ENCODE data around the gene AIFM1. TPM values are rescaled to one million over a fixed set of nuclear protein-coding genes. Genes with fewer than 3 reads are reported as not detected.
A peak's percentile ranks its signal among the peaks of the same experiment; 100 is the strongest.

AIFM1 gene
- total RNA-seq, 2 experiments from 2014 or later: 35.9 to 37.4 TPM

DNA sequence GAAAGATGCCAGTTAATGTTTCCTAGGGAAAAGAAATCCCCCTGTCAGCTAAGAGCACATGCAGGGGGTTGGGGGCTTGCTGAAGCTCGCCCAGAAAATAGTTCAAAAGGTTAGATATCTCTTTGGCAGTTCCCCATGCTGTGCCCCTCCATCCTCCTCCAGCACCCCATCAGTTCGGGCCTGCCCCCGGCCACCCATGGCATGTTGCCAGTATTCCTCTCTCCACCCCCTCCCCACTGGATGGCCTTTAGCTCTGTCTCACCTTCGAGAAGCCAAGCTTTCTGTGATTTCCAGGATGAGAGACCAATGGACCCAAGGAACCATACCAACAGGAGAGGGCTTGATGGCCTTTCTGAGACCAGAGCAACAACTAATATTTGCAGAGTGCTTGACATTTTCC lies 11.3 kb upstream of the AIFM1 start:
- Mint-ChIP-seq H3K27me3 (no peaks in the 10 kb centered on the region), H3K9me3 (no peaks in the 10 kb centered on the region), H3K4me1 (peaks cover 36% of the 10 kb centered on the region), H3K27ac (peak overlapping the region; percentile 52), H3K4me3 (peak overlapping the region; percentile 55), H3K36me3 (peaks cover 20% of the 10 kb centered on the region)
- DNase-seq (no peak), ATAC-seq (ENCODE audit: low read depth) (no peak)
- POLR2A ChIA-PET: interaction anchor here (1.0 to 1.6 kb wide), 3 partner anchors 11 to 92 kb away, joined by 3 to 5 read pairs (median 5); partner anchors contain the start of gene AIFM1

- H3K27me3 Mint-ChIP-seq: no peaks in the 10 kb centered on the region
- H3K4me1 Mint-ChIP-seq: peaks cover 36% of the 10 kb centered on the region
- ATAC-seq (ENCODE audit: low read depth): no peak
- DNase-seq: no peak
- POLR2A ChIA-PET: interaction anchor here (1.6 kb wide), 1 partner anchor 11 kb away, joined by 5 read pairs; the partner anchor contains the start of gene AIFM1
- no peaks in the 10 kb centered on the region for H3K9me3 Mint-ChIP-seq
- peak overlapping the region; percentile 55 for H3K4me3 Mint-ChIP-seq
- H3K36me3 Mint-ChIP-seq: peaks cover 20% of the 10 kb centered on the region
- peak overlapping the region; percentile 76 for H3K27ac Mint-ChIP-seq
These were observed 10.7 kb upstream of the AIFM1 start for GRCh38 chrX:130176354-130176776.

DNA sequence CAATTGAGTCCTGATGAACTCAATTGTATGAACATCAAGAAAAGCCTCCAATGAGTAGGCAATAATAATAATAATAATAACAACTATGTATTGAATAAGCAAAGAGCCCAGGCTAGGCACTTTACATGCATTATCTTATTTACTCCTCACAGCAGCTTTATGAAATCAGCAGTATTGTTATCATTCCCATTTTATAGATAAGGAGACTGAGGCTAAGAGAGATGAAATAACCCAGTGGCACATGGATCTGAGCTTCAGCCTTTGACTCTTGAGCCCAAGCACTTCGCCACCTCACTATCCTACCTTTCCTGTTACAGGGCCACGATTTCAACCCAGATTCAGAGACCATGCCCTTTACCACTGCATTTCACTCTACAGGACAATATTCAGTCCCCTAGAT lies 9.3 kb upstream of the AIFM1 start:
- ATAC-seq (ENCODE audit: low read depth) (no peak), DNase-seq (no peak)
- Mint-ChIP-seq H3K4me1 (peaks cover 38% of the 10 kb centered on the region), H3K4me3 (peak overlapping the region; percentile 94), H3K36me3 (peaks cover 17% of the 10 kb centered on the region), H3K27me3 (no peaks in the 10 kb centered on the region), H3K27ac (peak overlapping the region; percentile 89), H3K9me3 (no peaks in the 10 kb centered on the region)
- POLR2A ChIA-PET: no interaction called here

GRCh38 chrX:130174045-130174704 lies 8.5 kb upstream of the AIFM1 start:
- Mint-ChIP-seq H3K36me3 (peaks cover 11% of the 10 kb centered on the region), H3K4me1 (peaks cover 31% of the 10 kb centered on the region), H3K4me3 (peak overlapping the region; percentile 94), H3K27me3 (no peaks in the 10 kb centered on the region), H3K27ac (peak overlapping the region; percentile 89), H3K9me3 (no peaks in the 10 kb centered on the region)
- no peak for ATAC-seq (ENCODE audit: low read depth)
- POLR2A ChIA-PET: interaction anchor here (0.9 to 1.2 kb wide), 4 partner anchors 7 to 13 kb away, joined by 3 to 5 read pairs (median 4); partner anchors contain the start of gene AIFM1
- DNase-seq: no peak

DNA sequence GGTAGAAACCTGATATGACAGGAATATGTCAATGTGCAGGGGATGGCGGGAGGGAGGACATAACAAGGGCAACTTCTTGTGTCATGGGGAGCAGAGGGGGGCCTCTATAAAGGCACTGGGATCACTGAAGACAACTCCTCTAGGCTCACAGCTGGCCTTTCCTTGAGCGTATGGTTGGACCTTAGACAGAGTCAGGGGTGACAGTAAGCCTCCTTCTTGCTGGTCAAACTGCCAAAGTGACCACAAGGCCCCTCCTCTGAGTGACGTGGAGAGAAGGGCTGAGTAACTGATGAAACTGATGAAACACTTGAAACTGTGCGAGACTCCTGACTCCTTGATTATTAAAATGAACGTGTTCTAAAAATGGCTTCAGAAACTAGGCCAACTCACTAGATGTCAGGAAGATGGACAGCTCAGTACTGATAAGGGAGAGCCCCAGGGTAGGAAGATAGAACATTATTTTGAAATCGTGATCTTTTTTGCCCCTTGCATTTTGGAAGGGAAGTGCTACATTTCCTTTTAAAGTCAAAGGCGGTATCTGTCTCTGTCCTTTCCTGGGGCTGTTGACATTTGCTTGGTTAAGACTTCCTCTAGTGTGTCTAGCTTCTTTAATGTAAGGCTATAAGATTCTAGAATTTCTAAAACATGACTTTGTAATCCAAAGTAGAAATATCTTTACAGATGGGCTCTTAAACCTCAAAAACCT lies 7.7 kb upstream of the AIFM1 start:
- Mint-ChIP-seq H3K27ac (peak overlapping the region; percentile 89), H3K9me3 (no peaks in the 10 kb centered on the region), H3K4me1 (peaks cover 31% of the 10 kb centered on the region), H3K27me3 (no peaks in the 10 kb centered on the region), H3K36me3 (peaks cover 9% of the 10 kb centered on the region), H3K4me3 (peak overlapping the region; percentile 94)
- POLR2A ChIA-PET: interaction anchor here (0.7 to 1.6 kb wide), 6 partner anchors 8 to 91 kb away, joined by 3 to 6 read pairs (median 4); partner anchors contain the start of gene AIFM1
- ATAC-seq (ENCODE audit: low read depth) (peak; percentile 13), DNase-seq (peak; percentile 49)

GRCh38 chrX:130172127-130172845 lies 6.6 kb upstream of the AIFM1 start:
- Mint-ChIP-seq H3K36me3 (no peaks in the 10 kb centered on the region), H3K27ac (peak overlapping the region; percentile 89), H3K9me3 (no peaks in the 10 kb centered on the region), H3K4me3 (peak overlapping the region; percentile 94), H3K27me3 (no peaks in the 10 kb centered on the region), H3K4me1 (peaks cover 23% of the 10 kb centered on the region)
- POLR2A ChIA-PET: interaction anchor here (0.7 to 3.0 kb wide), 6 partner anchors 10 to 89 kb away, joined by 3 to 40 read pairs (median 6); partner anchors contain the start of gene ELF4
- ATAC-seq (ENCODE audit: low read depth) (no peak), DNase-seq (peak; percentile 40)

DNA sequence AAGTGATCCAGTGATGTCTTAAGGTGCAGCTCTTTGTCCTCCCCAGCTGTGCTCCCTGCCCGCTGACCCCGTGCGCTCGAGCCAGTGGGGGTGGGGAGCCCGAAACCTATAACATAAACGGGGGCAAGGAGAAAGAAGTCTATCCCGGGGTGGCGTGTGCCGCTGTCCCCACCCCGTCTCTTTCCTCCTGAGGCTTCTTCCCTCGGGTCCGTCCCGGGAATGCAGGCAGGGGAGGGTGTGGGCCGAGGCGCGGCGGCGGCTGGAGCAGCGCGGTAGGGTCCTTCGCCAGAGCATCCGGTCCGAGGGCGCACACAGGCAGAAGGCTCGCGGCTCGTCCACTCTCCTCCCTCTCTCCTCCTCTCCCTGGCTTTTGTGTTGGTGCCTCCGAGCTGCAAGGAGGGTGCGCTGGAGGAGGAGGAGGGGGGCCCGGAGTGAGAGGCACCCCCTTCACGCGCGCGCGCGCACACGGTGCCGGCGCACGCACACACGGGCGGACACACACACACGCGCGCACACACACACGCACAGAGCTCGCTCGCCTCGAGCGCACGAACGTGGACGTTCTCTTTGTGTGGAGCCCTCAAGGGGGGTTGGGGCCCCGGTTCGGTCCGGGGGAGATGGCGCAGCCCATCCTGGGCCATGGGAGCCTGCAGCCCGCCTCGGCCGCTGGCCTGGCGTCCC lies 5.9 kb upstream of the AIFM1 start, which contains the start of gene RAB33A:
RAB33A (plus strand) TSS at position 517 of the 681 bp plus-strand sequence; CDS start at position 618, 101 bp downstream.
- DNase-seq: peak; percentile 64
- peak; percentile 19 for ATAC-seq (ENCODE audit: low read depth)
- peaks cover 25% of the 10 kb centered on the region for H3K4me1 Mint-ChIP-seq
- peak within 1 kb of the TSS; percentile 89 for H3K27ac Mint-ChIP-seq
- H3K36me3 Mint-ChIP-seq: no peaks in the 10 kb centered on the region
- POLR2A ChIA-PET: interaction anchor here (0.7 to 3.0 kb wide), 9 partner anchors 9 to 392 kb away, joined by 3 to 40 read pairs (median 6); partner anchors contain the start of genes ELF4 and SASH3
- no peaks in the 10 kb centered on the region for H3K27me3 Mint-ChIP-seq
- H3K4me3 Mint-ChIP-seq: peak within 1 kb of the TSS; percentile 94
- no peaks in the 10 kb centered on the region for H3K9me3 Mint-ChIP-seq

GRCh38 chrX:130170752-130171445 lies 5.3 kb upstream of the AIFM1 start:
- no peaks in the 10 kb centered on the region for H3K36me3 Mint-ChIP-seq
- ATAC-seq (ENCODE audit: low read depth) (peak; percentile 89), DNase-seq (peak; percentile 74)
- H3K27me3 Mint-ChIP-seq: no peaks in the 10 kb centered on the region
- peak overlapping the region; percentile 94 for H3K4me3 Mint-ChIP-seq
- peak overlapping the region; percentile 89 for H3K27ac Mint-ChIP-seq
- no peaks in the 10 kb centered on the region for H3K9me3 Mint-ChIP-seq
- POLR2A ChIA-PET: interaction anchor here (0.6 to 3.0 kb wide), 11 partner anchors 10 to 391 kb away, joined by 3 to 40 read pairs (median 4); partner anchors contain the start of genes ELF4, SASH3 and SLC25A14
- peaks cover 19% of the 10 kb centered on the region for H3K4me1 Mint-ChIP-seq

GRCh38 chrX:130167040-130167439 lies 1.4 kb upstream of the AIFM1 start:
- H3K27ac Mint-ChIP-seq: peak overlapping the region; percentile 87
- POLR2A ChIA-PET: interaction anchor here (1.6 kb wide), 1 partner anchor 11 kb away, joined by 5 read pairs; no protein-coding TSS in a partner anchor
- ATAC-seq (ENCODE audit: low read depth): no peak
- no peaks in the 10 kb centered on the region for H3K27me3 Mint-ChIP-seq
- H3K4me3 Mint-ChIP-seq: peak overlapping the region; percentile 92
- DNase-seq: no peak
- peaks cover 19% of the 10 kb centered on the region for H3K4me1 Mint-ChIP-seq
- no peaks in the 10 kb centered on the region for H3K9me3 Mint-ChIP-seq
- no peaks in the 10 kb centered on the region for H3K36me3 Mint-ChIP-seq

DNA sequence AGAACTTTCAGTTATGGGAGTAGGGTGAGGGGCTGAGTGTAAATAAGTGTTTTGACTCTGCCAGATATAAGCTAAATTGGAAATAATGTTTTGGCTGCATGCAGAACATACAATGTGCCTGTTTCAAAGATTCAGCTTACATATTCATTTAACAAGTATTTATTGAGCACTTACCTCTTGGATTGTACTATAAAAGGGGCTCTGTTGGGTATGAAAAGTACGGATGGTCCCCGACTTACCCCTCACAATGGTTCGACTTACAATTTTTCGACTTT lies 799 bp upstream of the AIFM1 start:
- H3K9me3 Mint-ChIP-seq: no peaks in the 10 kb centered on the region
- H3K36me3 Mint-ChIP-seq: no peaks in the 10 kb centered on the region
- H3K27ac Mint-ChIP-seq: peak overlapping the region; percentile 87
- no peak for ATAC-seq (ENCODE audit: low read depth)
- no peaks in the 10 kb centered on the region for H3K27me3 Mint-ChIP-seq
- DNase-seq: no peak
- peaks cover 19% of the 10 kb centered on the region for H3K4me1 Mint-ChIP-seq
- peak overlapping the region; percentile 92 for H3K4me3 Mint-ChIP-seq
- POLR2A ChIA-PET: interaction anchor here (1.5 to 1.6 kb wide), 2 partner anchors 10 to 11 kb away, joined by 5 read pairs; no protein-coding TSS in a partner anchor

DNA sequence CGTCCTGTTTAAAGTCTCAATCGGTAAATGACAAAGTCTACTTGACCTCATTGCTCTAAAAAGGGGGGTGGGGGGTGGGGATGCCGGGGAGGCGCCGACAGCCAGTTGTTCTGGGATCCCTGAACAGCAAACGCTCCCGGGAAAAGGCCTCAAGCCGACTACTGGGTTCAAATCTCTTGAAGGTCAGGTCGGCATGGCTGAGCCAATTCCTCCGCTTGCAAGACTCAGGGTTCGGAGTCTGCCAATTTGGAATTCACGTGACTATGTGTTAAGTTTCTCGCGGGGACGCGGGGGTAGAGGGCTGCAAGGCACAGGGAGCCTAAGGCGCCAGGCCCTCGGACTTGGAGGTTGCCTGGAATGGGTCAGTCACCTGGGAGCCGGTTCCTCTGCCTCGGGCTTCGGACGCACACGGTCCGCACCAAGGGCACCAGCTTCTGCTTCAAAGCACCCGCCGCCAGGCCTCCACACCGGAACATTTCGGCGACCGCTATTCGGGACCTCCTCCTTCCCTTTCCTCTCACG lies 399 bp downstream of the AIFM1 start:
- Mint-ChIP-seq H3K27me3 (no peaks in the 10 kb centered on the region), H3K4me1 (peaks cover 17% of the 10 kb centered on the region), H3K9me3 (no peaks in the 10 kb centered on the region), H3K36me3 (no peaks in the 10 kb centered on the region), H3K4me3 (peak overlapping the region; percentile 92), H3K27ac (peak overlapping the region; percentile 87)
- DNase-seq (no peak), ATAC-seq (ENCODE audit: low read depth) (peak; percentile 15)
- POLR2A ChIA-PET: interaction anchor here (0.7 to 1.6 kb wide), 8 partner anchors 8 to 204 kb away, joined by 3 to 6 read pairs (median 4); no protein-coding TSS in a partner anchor

GRCh38 chrX:130163398-130163797 lies 2.2 kb downstream of the AIFM1 start:
- Mint-ChIP-seq H3K4me1 (peaks cover 22% of the 10 kb centered on the region), H3K27ac (no peak overlapping the region), H3K4me3 (peak overlapping the region; percentile 58), H3K9me3 (no peaks in the 10 kb centered on the region), H3K27me3 (no peaks in the 10 kb centered on the region), H3K36me3 (no peaks in the 10 kb centered on the region)
- DNase-seq (no peak), ATAC-seq (ENCODE audit: low read depth) (no peak)
- POLR2A ChIA-PET: interaction anchor here (0.7 kb wide), 1 partner anchor 17 kb away, joined by 3 read pairs; no protein-coding TSS in a partner anchor
